Fibroblast of skin of right quadriceps (primary cell): Measurements from ENCODE around the gene MAX.
"Not testable (repeated sequence)": the region's sequence is repeated elsewhere in the genome, so short reads cannot be mapped to it uniquely, and the experiment has no call there.

Source experiments
- DNase-seq: peaks from one replicate; pipeline ENCODE4 v3.0.0-alpha.2; 2013

Gene MAX

DNA sequence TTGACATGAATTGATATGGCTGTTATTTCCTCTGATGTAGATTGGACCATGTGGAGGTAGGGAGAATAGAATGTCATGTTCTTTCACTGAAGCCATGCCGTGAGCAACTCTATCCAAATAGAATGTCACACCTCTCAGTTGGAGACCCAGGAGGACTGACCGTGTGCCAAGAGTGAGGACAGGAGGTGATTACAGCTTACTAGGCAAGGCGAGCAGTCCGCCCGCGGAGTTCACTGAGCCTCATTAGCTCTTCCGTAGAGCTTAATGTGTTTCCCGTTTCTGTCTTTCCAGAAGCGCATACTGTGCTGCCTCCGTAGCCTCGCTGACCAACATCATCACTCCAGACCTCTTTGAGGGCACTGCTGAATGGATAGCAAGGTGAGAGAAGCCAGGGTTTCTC is 70.0 kb downstream of the MAX start:
- no peak for DNase-seq

- DNase-seq, result not testable (repeated sequence)
Observed at GRCh38 chr14:65031321-65031720, 71.0 kb downstream of the MAX start.

- no peak for DNase-seq
Observed at GRCh38 chr14:65028937-65029336, 73.4 kb downstream of the MAX start.

- DNase-seq, result no peak
Observed at GRCh38 chr14:65027127-65027799, 75.1 kb downstream of the MAX start.

GRCh38 chr14:65026526-65026925 is 75.8 kb downstream of the MAX start:
- DNase-seq, result no peak

GRCh38 chr14:65025818-65026217 is 76.5 kb downstream of the MAX start:
- no peak for DNase-seq
